T-cell (primary cell): Measurements from ENCODE around the gene CYCS. TPM values are rescaled to one million over a fixed set of nuclear protein-coding genes. Genes with fewer than 3 reads are reported as not detected.
"Not testable (repeated sequence)": the region's sequence is repeated elsewhere in the genome, so short reads cannot be mapped to it uniquely, and the experiment has no call there.

Source experiments
- ATAC-seq, 4 experiments: fragments of 200-7000 bp in 3 of 4; fragments of 150-1000 bp in 1 of 4; cut with Tn5 transposase; replicated peaks in 1 of 4; 1 replicate in 3 of 4; 2 replicates in 1 of 4; pipeline ENCODE4 v1.10.0; 2021; ENCODE audit warnings: moderate library complexity in 3 of 4, mild to moderate bottlenecking in 2 of 4, moderate number of reproducible peaks in 1 of 4
- CTCF ChIA-PET, 2 donors: fragments of 300-600 bp; sonication (Branson Sonifier 250); formaldehyde crosslinking; loops; one replicate each; lab custom pipeline; 2022; ENCODE audit warnings: antibody characterized with exemption in 2 of 2; lab: Charles Lee
- POLR2A ChIA-PET, 2 donors: fragments of 300-600 bp; sonication (Branson Sonifier 250); formaldehyde crosslinking; loops; one replicate each; lab custom pipeline; 2022; ENCODE audit warnings: antibody characterized with exemption in 2 of 2; lab: Charles Lee
- DNase-seq, 35 experiments: peaks; one replicate each; pipeline versions ENCODE4 v3.0.0 to v3.0.0-alpha.2; 2013 to 2023
- H3K27ac ChIP-seq: one replicate; pipeline ENCODE4 v1.5.1; 2013; ENCODE audit warnings: low read length
- H3K27me3 ChIP-seq, 2 experiments: replicated peaks in 1 of 2; 1 replicate in 1 of 2; 2 replicates in 1 of 2; pipeline versions ENCODE4 v1.6.1 to v1.7.0; 2013; ENCODE audit warnings: low read length in 1 of 2, mixed read lengths in 1 of 2; ENCODE audit not compliant: control insufficient read depth in 2 of 2, insufficient read depth in 2 of 2; ENCODE audit errors: extremely low read depth in 1 of 2
- H3K36me3 ChIP-seq, 2 donors: 1 replicate in 1 of 2; 2 replicates in 1 of 2; pipeline versions ENCODE4 v1.6.1 to v1.7.0; 2013; ENCODE audit warnings: low read length in 1 of 2; ENCODE audit not compliant: control insufficient read depth in 2 of 2, insufficient read depth in 1 of 2; ENCODE audit errors: extremely low read depth in 1 of 2
- H3K4me1 ChIP-seq, 2 experiments: 1 replicate in 1 of 2; 2 replicates in 1 of 2; pipeline versions ENCODE4 v1.6.1 to v1.7.0; 2013; ENCODE audit warnings: low read length in 2 of 2, mixed read lengths in 1 of 2; ENCODE audit not compliant: insufficient read depth in 2 of 2, control insufficient read depth in 1 of 2; ENCODE audit errors: extremely low read depth in 1 of 2
- H3K4me3 ChIP-seq, 2 donors: 1 replicate in 1 of 2; 2 replicates in 1 of 2; pipeline versions ENCODE4 v1.5.1 to v1.7.0; 2013; ENCODE audit warnings: mild to moderate bottlenecking in 2 of 2, low read length in 1 of 2, moderate library complexity in 1 of 2; ENCODE audit not compliant: control insufficient read depth in 1 of 2; ENCODE audit errors: extremely low read depth in 1 of 2
- H3K9me3 ChIP-seq: 2 replicates; pipeline ENCODE4 v1.7.0; 2013
- H3K27ac Mint-ChIP-seq, 2 donors: one replicate each; pipeline ENCODE4 v1.8.0; 2020 to 2021; ENCODE audit warnings: mild to moderate bottlenecking in 2 of 2, mixed read lengths in 2 of 2
- H3K27me3 Mint-ChIP-seq, 2 donors: one replicate each; pipeline ENCODE4 v1.8.0; 2021 to 2022; ENCODE audit warnings: mixed read lengths in 2 of 2
- H3K36me3 Mint-ChIP-seq: one replicate; pipeline ENCODE4 v1.8.0; 2021; ENCODE audit warnings: mixed read lengths
- H3K4me1 Mint-ChIP-seq, 3 donors: one replicate each; pipeline ENCODE4 v1.8.0; 2020 to 2022; ENCODE audit warnings: mixed read lengths in 3 of 3, mild to moderate bottlenecking in 1 of 3
- H3K4me3 Mint-ChIP-seq, 3 donors: one replicate each; pipeline ENCODE4 v1.8.0; 2020 to 2022; ENCODE audit warnings: mild to moderate bottlenecking in 3 of 3, mixed read lengths in 3 of 3, moderate library complexity in 3 of 3
- H3K9me3 Mint-ChIP-seq, 3 donors: one replicate each; pipeline ENCODE4 v1.8.0; 2020 to 2022; ENCODE audit warnings: mixed read lengths in 3 of 3
- WGBS: methylation state at CpG from one replicate; pipeline ENCODE4 v1.1.5; 2013; ENCODE audit warnings: missing lambda C conversion rate; ENCODE audit not compliant: insufficient coverage; 5-methylcytosine and 5-hydroxymethylcytosine counted together
- total RNA-seq, 35 experiments: library from RNA in 6 of 35; stranded (reverse) in 6 of 35; fragments of 120-200 nt in 1 of 35; gene quantifications; one replicate each; pipeline versions ENCODE4 v1.2.1 to v1.2.4 and lab custom pipeline; 2013 to 2026

Gene CYCS
- total RNA-seq, 5 donors from 2014 or later (not counting 1 experiment from before 2014, with no cell fraction given), result 45.0 to 136 (median 47.3) TPM

GRCh38 chr7:25090374-25090773 lies 34.7 kb downstream of the CYCS start:
- H3K36me3 ChIP-seq, result no peaks in the 10 kb centered on the region
- CTCF ChIA-PET, result interaction anchor here (0.8 to 4.5 kb wide), 9 partner anchors 8 to 278 kb away, joined by 3 to 25 read pairs (median 5); no protein-coding TSS in a partner anchor
- no peak overlapping the region for H3K27ac ChIP-seq
- H3K9me3 Mint-ChIP-seq, result no peaks in the 10 kb centered on the region
- H3K4me3 ChIP-seq, result no peak overlapping the region
- 79% methylated on average over 2 of the region's 4 CpGs for WGBS
- no peaks in the 10 kb centered on the region for H3K36me3 Mint-ChIP-seq
- DNase-seq (no peak), ATAC-seq (no peak)
- POLR2A ChIA-PET, result interaction anchor here in 1 of 2 donors (0.5 to 0.8 kb wide), 2 partner anchors 104 to 1192 kb away, joined by 3 to 5 read pairs; no protein-coding TSS in a partner anchor
- H3K4me3 Mint-ChIP-seq, result no peak overlapping the region
- H3K4me1 Mint-ChIP-seq, result peaks cover 5 to 11% (median 5%) of the 10 kb centered on the region in 3 donors
- H3K27me3 Mint-ChIP-seq, result no peaks in the 10 kb centered on the region
- H3K4me1 ChIP-seq, result peaks cover 0 to 8% of the 10 kb centered on the region in 2 experiments
- H3K27me3 ChIP-seq, result no peaks in the 10 kb centered on the region
- no peak overlapping the region for H3K27ac Mint-ChIP-seq
- no peaks in the 10 kb centered on the region for H3K9me3 ChIP-seq

GRCh38 chr7:25087855-25088254 lies 37.2 kb downstream of the CYCS start:
- DNase-seq, result no peak
- ChIA-PET CTCF (no interaction called here), POLR2A (no interaction called here)
- Mint-ChIP-seq H3K27me3 (peaks cover 8 to 10% of the 10 kb centered on the region in 2 donors), H3K27ac (no peak overlapping the region), H3K9me3 (peaks cover 0 to 3% (median 0%) of the 10 kb centered on the region in 3 donors), H3K36me3 (no peaks in the 10 kb centered on the region), H3K4me3 (no peak overlapping the region), H3K4me1 (no peaks in the 10 kb centered on the region)
- no peak for ATAC-seq
- Histone ChIP-seq H3K27me3 (no peaks in the 10 kb centered on the region), H3K4me1 (no peaks in the 10 kb centered on the region), H3K4me3 (no peak overlapping the region), H3K9me3 (no peaks in the 10 kb centered on the region), H3K27ac (no peak overlapping the region), H3K36me3 (no peaks in the 10 kb centered on the region)
- WGBS, result no CpG with 5 or more reads among the region's 2 CpGs

GRCh38 chr7:25084821-25085220 lies 40.2 kb downstream of the CYCS start:
- POLR2A ChIA-PET, result no interaction called here
- DNase-seq, result no peak
- no peaks in the 10 kb centered on the region for H3K4me1 Mint-ChIP-seq
- H3K27ac ChIP-seq, result no peak overlapping the region
- no peaks in the 10 kb centered on the region for H3K4me1 ChIP-seq
- no peak for ATAC-seq
- CTCF ChIA-PET, result interaction anchor here (0.6 to 1.6 kb wide), 4 partner anchors 11 to 273 kb away, joined by 3 to 4 read pairs (median 4); no protein-coding TSS in a partner anchor
- H3K9me3 ChIP-seq, result no peaks in the 10 kb centered on the region
- H3K36me3 ChIP-seq, result no peaks in the 10 kb centered on the region
- H3K27ac Mint-ChIP-seq, result no peak overlapping the region
- H3K4me3 ChIP-seq, result no peak overlapping the region
- no peaks in the 10 kb centered on the region for H3K36me3 Mint-ChIP-seq
- H3K9me3 Mint-ChIP-seq, result peaks cover 0 to 3% (median 0%) of the 10 kb centered on the region in 3 donors
- H3K27me3 ChIP-seq, result no peaks in the 10 kb centered on the region
- 100% methylated on average over 2 of the region's 2 CpGs for WGBS
- peaks cover 16 to 18% of the 10 kb centered on the region in 2 donors for H3K27me3 Mint-ChIP-seq
- H3K4me3 Mint-ChIP-seq, result no peak overlapping the region

- Histone ChIP-seq H3K27ac (no peak overlapping the region), H3K4me3 (no peak overlapping the region), H3K36me3 (no peaks in the 10 kb centered on the region), H3K9me3 (no peaks in the 10 kb centered on the region), H3K27me3 (peaks cover 0 to 3% of the 10 kb centered on the region in 2 experiments), H3K4me1 (no peaks in the 10 kb centered on the region)
- CTCF ChIA-PET, result interaction anchor here in 1 of 2 donors (0.7 to 3.5 kb wide), 3 partner anchors 9 to 270 kb away, joined by 3 to 10 read pairs (median 4); no protein-coding TSS in a partner anchor
- ATAC-seq, result no peak
- Mint-ChIP-seq H3K36me3 (no peaks in the 10 kb centered on the region), H3K27me3 (peaks cover 16 to 19% of the 10 kb centered on the region in 2 donors), H3K27ac (no peak overlapping the region), H3K4me1 (no peaks in the 10 kb centered on the region), H3K9me3 (peaks cover 0 to 3% (median 0%) of the 10 kb centered on the region in 3 donors), H3K4me3 (no peak overlapping the region)
- no peak for DNase-seq
- POLR2A ChIA-PET, result interaction anchor here in 1 of 2 donors (0.7 kb wide), 1 partner anchor 111 kb away, joined by 6 read pairs; no protein-coding TSS in a partner anchor
- WGBS, result 100% methylated on average over 1 of the region's 4 CpGs
These were observed 41.9 kb downstream of the CYCS start for GRCh38 chr7:25083201-25083600.

GRCh38 chr7:25082041-25082440 lies 43.0 kb downstream of the CYCS start:
- not testable (repeated sequence) for H3K4me3 ChIP-seq, H3K27me3 ChIP-seq, H3K36me3 Mint-ChIP-seq, H3K27ac Mint-ChIP-seq, DNase-seq, H3K4me1 ChIP-seq, H3K9me3 ChIP-seq, H3K36me3 ChIP-seq, H3K27ac ChIP-seq, H3K4me1 Mint-ChIP-seq, H3K4me3 Mint-ChIP-seq, ATAC-seq, H3K9me3 Mint-ChIP-seq
- 90% methylated on average over 2 of the region's 4 CpGs for WGBS
- peaks cover 16 to 24% of the 10 kb centered on the region in 2 donors for H3K27me3 Mint-ChIP-seq
- ChIA-PET CTCF (interaction anchor here in 1 of 2 donors (1.0 to 3.5 kb wide), 2 partner anchors 11 to 269 kb away, joined by 3 to 10 read pairs; no protein-coding TSS in a partner anchor), POLR2A (interaction anchor here in 1 of 2 donors (0.6 kb wide), 1 partner anchor 636 kb away, joined by 14 read pairs; no protein-coding TSS in a partner anchor)

- H3K9me3 Mint-ChIP-seq, result no peaks in the 10 kb centered on the region
These were observed 48.0 kb downstream of the CYCS start for GRCh38 chr7:25077096-25077495.

More at GRCh38 chr7:25077096-25077495, 48.0 kb downstream of the CYCS start:
- no peaks in the 10 kb centered on the region for H3K4me1 ChIP-seq
- Mint-ChIP-seq H3K4me3 (no peak overlapping the region), H3K27me3 (peaks cover 4 to 10% of the 10 kb centered on the region in 2 donors), H3K36me3 (no peaks in the 10 kb centered on the region), H3K4me1 (no peaks in the 10 kb centered on the region), H3K27ac (no peak overlapping the region)
- H3K9me3 ChIP-seq, result no peaks in the 10 kb centered on the region
- POLR2A ChIA-PET, result interaction anchor here in 1 of 2 donors (0.6 to 0.7 kb wide), 2 partner anchors 8 to 38 kb away, joined by 6 to 7 read pairs; no protein-coding TSS in a partner anchor
- ATAC-seq (no peak), DNase-seq (no peak)
- WGBS, result 92% methylated on average over 1 of the region's 4 CpGs
- H3K4me3 ChIP-seq, result no peak overlapping the region
- no peak overlapping the region for H3K27ac ChIP-seq
- peaks cover 0 to 3% of the 10 kb centered on the region in 2 experiments for H3K27me3 ChIP-seq
- H3K36me3 ChIP-seq, result no peaks in the 10 kb centered on the region
- CTCF ChIA-PET, result interaction anchor here (0.6 to 1.5 kb wide), 5 partner anchors 15 to 1512 kb away, joined by 3 to 7 read pairs (median 4); no protein-coding TSS in a partner anchor
